H1 (cell line): ENCODE results near the gene ELAVL1. TPM values are rescaled to one million over a fixed set of nuclear protein-coding genes. Genes with fewer than 3 reads are reported as not detected.

ENCODE experiments used
- CTCF ChIA-PET: fragments of 300-600 bp; sonication (Branson Sonifier 250); formaldehyde crosslinking; loops from one replicate; lab custom pipeline; 2021; ENCODE audit not compliant: partially characterized antibody; lab: Charles Lee
- POLR2A ChIA-PET: fragments of 300-600 bp; sonication (Branson Sonifier 250); formaldehyde crosslinking; loops from one replicate; lab custom pipeline; 2021; ENCODE audit warnings: inconsistent platforms; ENCODE audit not compliant: partially characterized antibody; lab: Charles Lee
- DNase-seq, 2 experiments: peaks; one replicate each; pipeline versions ENCODE4 v3.0.0 to v3.0.0-alpha.2; 2010 to 2022; ENCODE audit warnings: low spot score in 2 of 2, low read depth in 1 of 2, mixed read lengths in 1 of 2
- FAIRE-seq: peaks from 2 replicates; lab custom pipeline; 2011; peaks lifted over from hg19 to GRCh38; lab: Jason Lieb, UNC
- H2AFZ ChIP-seq: 2 replicates; pipeline ENCODE4 v1.8.1; 2012; ENCODE audit warnings: low read length, inconsistent platforms
- H2AK5ac ChIP-seq: 2 replicates; pipeline ENCODE4 v1.6.1; 2013; ENCODE audit warnings: low read depth, low read length
- H2BK120ac ChIP-seq: replicated peaks from 2 replicates; pipeline ENCODE3; 2013; ENCODE audit warnings: low read depth, low read length, inconsistent platforms
- H2BK12ac ChIP-seq: 2 replicates; pipeline ENCODE4 v1.6.1; 2013; ENCODE audit warnings: low read depth, low read length
- H2BK15ac ChIP-seq: 2 replicates; pipeline ENCODE4 v1.6.1; 2013; ENCODE audit warnings: low read length
- H2BK20ac ChIP-seq: 2 replicates; pipeline ENCODE4 v1.6.1; 2013; ENCODE audit warnings: low read length
- H2BK5ac ChIP-seq: 2 replicates; pipeline ENCODE4 v1.6.1; 2013; ENCODE audit warnings: low read depth, low read length
- H3K14ac ChIP-seq: 2 replicates; pipeline ENCODE4 v1.6.1; 2013; ENCODE audit warnings: inconsistent platforms; ENCODE audit not compliant: insufficient read length
- H3K18ac ChIP-seq: 2 replicates; pipeline ENCODE4 v1.6.1; 2013; ENCODE audit warnings: low read length; ENCODE audit errors: extremely low read depth
- H3K23ac ChIP-seq: 2 replicates; pipeline ENCODE4 v1.6.1; 2013; ENCODE audit warnings: inconsistent platforms; ENCODE audit not compliant: insufficient read length
- H3K23me2 ChIP-seq: 2 replicates; pipeline ENCODE4 v1.6.1; 2013; ENCODE audit warnings: low read depth, low read length
- H3K27ac ChIP-seq: 2 replicates; pipeline ENCODE4 v1.6.1; 2011; ENCODE audit warnings: low read depth, low read length, inconsistent platforms
- H3K27me3 ChIP-seq, 4 experiments: replicated peaks in 1 of 4; 1 replicate in 1 of 4; 2 replicates in 3 of 4; pipeline versions ENCODE4 v1.6.1 to v1.8.1; 2011 to 2013; ENCODE audit warnings: low read length in 3 of 4, mild to moderate bottlenecking in 3 of 4, inconsistent platforms in 2 of 4, mixed read lengths in 2 of 4, moderate library complexity in 1 of 4; ENCODE audit not compliant: control insufficient read depth in 3 of 4, insufficient read depth in 3 of 4; ENCODE audit errors: extremely low read depth in 1 of 4
- H3K36me3 ChIP-seq, 4 experiments: 2 replicates each; pipeline versions ENCODE4 v1.6.1 to v1.8.1; 2011 to 2013; ENCODE audit warnings: mild to moderate bottlenecking in 4 of 4, low read length in 3 of 4, moderate library complexity in 2 of 4, control low read depth in 1 of 4, inconsistent platforms in 1 of 4; ENCODE audit not compliant: insufficient read depth in 4 of 4, control insufficient read depth in 2 of 4
- H3K4ac ChIP-seq: replicated peaks from 2 replicates; pipeline ENCODE3; 2013; ENCODE audit warnings: low read length, low read depth, mixed read lengths, inconsistent platforms; ENCODE audit not compliant: insufficient read length
- H3K4me1 ChIP-seq, 4 experiments: replicated peaks in 1 of 4; 1 replicate in 1 of 4; 2 replicates in 3 of 4; pipeline versions ENCODE4 v1.6.1 to v1.8.1; 2011 to 2013; ENCODE audit warnings: low read length in 3 of 4, inconsistent platforms in 2 of 4, mixed read lengths in 1 of 4; ENCODE audit not compliant: insufficient read depth in 4 of 4, control insufficient read depth in 3 of 4
- H3K4me2 ChIP-seq, 2 experiments: 2 replicates each; pipeline versions ENCODE4 v1.6.1 to v1.8.1; 2011 to 2013; ENCODE audit warnings: low read depth in 2 of 2, low read length in 2 of 2, control low read depth in 1 of 2, inconsistent platforms in 1 of 2, mild to moderate bottlenecking in 1 of 2; ENCODE audit not compliant: insufficient read depth in 1 of 2
- H3K4me3 ChIP-seq, 4 experiments: fragments of 200-600, 300-600 bp in 1 of 4; sonication (generic), shearing (Covaris generic), sonication (Bioruptor Twin) in 1 of 4; 2 replicates each; pipeline versions ENCODE4 v1.5.1 to v1.8.1; 2011 to 2016; ENCODE audit warnings: low read length in 4 of 4, low read depth in 3 of 4, control low read depth in 2 of 4, inconsistent platforms in 2 of 4, mild to moderate bottlenecking in 2 of 4, mixed read lengths in 1 of 4, moderate library complexity in 1 of 4; ENCODE audit not compliant: insufficient read depth in 2 of 4; ENCODE audit errors: extremely low read depth in 1 of 4
- H3K56ac ChIP-seq: replicated peaks from 2 replicates; pipeline ENCODE3; 2013; ENCODE audit warnings: low read depth, mild to moderate bottlenecking, mixed read lengths, low read length, inconsistent platforms; ENCODE audit not compliant: insufficient read length
- H3K79me1 ChIP-seq: 2 replicates; pipeline ENCODE4 v1.6.1; 2013; ENCODE audit warnings: low read depth, low read length, control low read depth
- H3K79me2 ChIP-seq, 2 experiments: 2 replicates each; pipeline versions ENCODE4 v1.6.1 to v1.8.1; 2012 to 2013; ENCODE audit warnings: low read length in 2 of 2, mild to moderate bottlenecking in 2 of 2, inconsistent platforms in 1 of 2; ENCODE audit not compliant: insufficient read depth in 2 of 2, control insufficient read depth in 1 of 2
- H3K9ac ChIP-seq, 4 experiments: replicated peaks in 1 of 4; 1 replicate in 1 of 4; 2 replicates in 3 of 4; pipeline versions ENCODE4 v1.6.1 to v1.8.1; 2011 to 2013; ENCODE audit warnings: low read depth in 3 of 4, low read length in 3 of 4, control low read depth in 2 of 4, mild to moderate bottlenecking in 2 of 4, moderate library complexity in 2 of 4, inconsistent platforms in 1 of 4; ENCODE audit errors: extremely low read depth in 1 of 4
- H3K9me3 ChIP-seq, 2 experiments: 2 replicates each; pipeline versions ENCODE4 v1.6.1 to v1.8.1; 2012 to 2013; ENCODE audit warnings: mild to moderate bottlenecking in 2 of 2, moderate library complexity in 2 of 2, control low read depth in 1 of 2, inconsistent platforms in 1 of 2, low read depth in 1 of 2, low read length in 1 of 2, mixed read lengths in 1 of 2; ENCODE audit not compliant: insufficient read depth in 2 of 2
- H4K20me1 ChIP-seq, 2 experiments: replicated peaks in 1 of 2; 2 replicates each; pipeline versions ENCODE3 to v1.8.1; 2011 to 2013; ENCODE audit warnings: inconsistent platforms in 2 of 2, low read length in 2 of 2, mild to moderate bottlenecking in 1 of 2; ENCODE audit not compliant: insufficient read depth in 2 of 2, control insufficient read depth in 1 of 2
- H4K5ac ChIP-seq: 2 replicates; pipeline ENCODE4 v1.6.1; 2013; ENCODE audit warnings: low read length, low read depth, mixed read lengths, inconsistent platforms; ENCODE audit not compliant: insufficient read length
- H4K8ac ChIP-seq: 2 replicates; pipeline ENCODE4 v1.8.0; 2013; ENCODE audit warnings: mild to moderate bottlenecking, moderate library complexity, low read length, inconsistent platforms; ENCODE audit not compliant: insufficient read depth; ENCODE audit errors: extremely low read depth
- H4K91ac ChIP-seq: replicated peaks from 2 replicates; pipeline ENCODE3; 2013; ENCODE audit warnings: low read length, mixed read lengths, inconsistent platforms; ENCODE audit not compliant: insufficient read length
- CEBPB ChIP-seq: IDR thresholded peaks from 2 replicates; pipeline ENCODE4 v1.6.1; 2012; ENCODE audit warnings: low read depth, low read length
- POU5F1 ChIP-seq: IDR thresholded peaks from 2 replicates; pipeline ENCODE4 v1.6.1; 2011; ENCODE audit warnings: low read depth, mild to moderate bottlenecking, low read length, moderate library complexity
- RAD21 ChIP-seq, 2 experiments: IDR thresholded peaks in 1 of 2; conservative IDR thresholded peaks in 1 of 2; 2 replicates each; pipeline ENCODE4 v1.6.1; 2011; ENCODE audit warnings: low read depth in 2 of 2, low read length in 2 of 2, improper control_type of control experiment in 1 of 2, inconsistent platforms in 1 of 2, mild to moderate bottlenecking in 1 of 2, moderate library complexity in 1 of 2
- SAP30 ChIP-seq: fragments of 300-600 bp; sonication (generic); IDR thresholded peaks from 2 replicates; pipeline ENCODE4 v1.7.1; 2012; ENCODE audit warnings: low read length, moderate library complexity, mild to moderate bottlenecking, inconsistent platforms; ENCODE audit not compliant: insufficient read depth, insufficient replicate concordance
- YY1 ChIP-seq: IDR thresholded peaks from 2 replicates; pipeline ENCODE4 v1.6.1; 2011; ENCODE audit warnings: low read depth, mild to moderate bottlenecking, low read length
- WGBS, 2 experiments: shearing (Covaris generic) in 1 of 2; methylation state at CpG; one replicate each; pipeline versions ENCODE4 v1.1.6 to v1.1.7; 2013 to 2015; ENCODE audit warnings: low lambda C conversion rate in 2 of 2, mixed read lengths in 2 of 2, inconsistent platforms in 1 of 2, low coverage in 1 of 2, missing lambda C conversion rate in 1 of 2; ENCODE audit not compliant: insufficient replicate concordance in 2 of 2, insufficient coverage in 1 of 2, insufficient read length in 1 of 2; ENCODE audit errors: extremely low coverage in 1 of 2, missing lambda C conversion rate in 1 of 2; 5-methylcytosine and 5-hydroxymethylcytosine counted together
- polyA plus RNA-seq, 7 experiments: library from polyadenylated mRNA; depleted of rRNA in 3 of 7; stranded (reverse) in 5 of 7; unstranded in 2 of 7; fragments of >200 nt in 5 of 7; fragments of 200-250 nt in 2 of 7; gene quantifications; 1 replicate in 5 of 7; 2 replicates in 1 of 7; 4 replicates in 1 of 7; pipeline versions ENCODE4 v1.2.1 to v1.2.3, GENCODE V29; 2011 to 2013; ENCODE audit warnings: missing spikeins in 2 of 7, mixed read lengths in 2 of 7
- total RNA-seq: library from RNA; stranded (reverse); fragmentation: NEBNext Ultra II Directional; extraction: Animal tissue kit (Norgen Biotek cat#: 25700); gene quantifications from 2 replicates; pipeline ENCODE4 v1.2.1, GENCODE V29; 2021

Gene ELAVL1
- total and polyA plus RNA-seq, 2 of the 8 experiments (the other 6 are each of a cell fraction or from before 2014, with no cell fraction given): 56.7 to 163 TPM

DNA sequence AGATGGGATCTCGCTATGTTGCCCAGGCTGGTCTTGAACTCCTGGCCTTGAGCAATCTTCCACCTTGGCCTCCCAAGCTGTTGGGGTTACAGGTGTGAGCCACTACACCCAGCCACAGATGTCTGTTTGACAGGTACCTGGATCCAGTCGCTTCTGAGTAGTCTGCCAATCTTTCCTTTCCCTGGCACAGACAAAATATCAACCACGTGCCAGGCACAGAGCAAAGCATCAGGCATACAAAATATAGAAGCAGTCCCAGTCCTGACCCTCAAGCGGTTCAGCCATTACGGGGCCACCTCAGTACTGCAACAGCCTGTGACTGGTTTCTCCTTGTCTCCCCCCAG lies 3.8 kb downstream of the ELAVL1 start:
- Histone ChIP-seq H3K9ac (no peak overlapping the region), H3K27me3 (no peaks in the 10 kb centered on the region), H4K91ac (no peak overlapping the region), H2BK12ac (no peak overlapping the region), H3K4me2 (peak overlapping the region; percentile 31 to 77), H4K5ac (no peak overlapping the region), H2BK15ac (no peak overlapping the region), H4K8ac (no peak overlapping the region), H2BK20ac (no peak overlapping the region), H2AK5ac (no peak overlapping the region), H3K4me3 (peak overlapping the region in 1 of 4 experiments; percentile 52; a peak in 1 of 8 replicates), H3K4ac (no peak overlapping the region), H3K4me1 (peaks cover 6 to 13% (median 9%) of the 10 kb centered on the region in 4 experiments), H3K18ac (no peak overlapping the region)
- no peak for FAIRE-seq
- no peak for DNase-seq
- POLR2A ChIA-PET: interaction anchor here (1.0 to 2.3 kb wide), 5 partner anchors 50 to 227 kb away, joined by 3 to 14 read pairs (median 4); partner anchors contain the start of gene TIMM44
- WGBS, 2 experiments: 80% methylated on average over 5 of the region's 5 CpGs; no CpG with 5 or more reads in 1 of the 2 experiments
- TF ChIP-seq POU5F1: no peak
- TF ChIP-seq RAD21 (IDR thresholded peaks at IDR 0.05 in 1 of 2, conservative IDR thresholded peaks at IDR 0.05 in 1 of 2; ENCODE audit: low read depth in 2 of 2, low read length in 2 of 2): no peak
- TF ChIP-seq YY1: peak; percentile 49; the same call in 1 of the 2 replicates
- TF ChIP-seq SAP30: no peak
- TF ChIP-seq CEBPB: no peak
- TF ChIP-seq, all 59 proteins: peak for 1
- Histone ChIP-seq H3K14ac (no peak overlapping the region), H3K79me1 (peaks cover 19% of the 10 kb centered on the region), H3K23me2 (peaks cover 11% of the 10 kb centered on the region), H3K36me3 (0 out of 8 replicates have a peak, but pooled peaks cover 0 to 2% (median 0%) of the 10 kb centered on the region in 4 experiments), H2BK120ac (no peak overlapping the region), H3K23ac (no peak overlapping the region), H3K9me3 (no peaks in the 10 kb centered on the region), H2BK5ac (0 out of 2 replicates have a peak overlapping the region, but pooled peaks have one; percentile 63), H3K56ac (no peak overlapping the region), H3K27ac (no peak overlapping the region), H3K79me2 (peaks cover 69 to 84% of the 10 kb centered on the region in 2 experiments), H4K20me1 (peaks cover 45 to 56% of the 10 kb centered on the region in 2 experiments), H2AFZ (no peak overlapping the region)
- CTCF ChIA-PET: interaction anchor here (0.6 to 3.7 kb wide), 27 partner anchors 9 to 240 kb away, joined by 3 to 24 read pairs (median 5); partner anchors contain the start of gene TIMM44
